ENCODE measurements around the gene SLC47A2.
A peak's percentile ranks its signal among the peaks of the same experiment; 100 is the strongest.

Gene SLC47A2

DNA sequence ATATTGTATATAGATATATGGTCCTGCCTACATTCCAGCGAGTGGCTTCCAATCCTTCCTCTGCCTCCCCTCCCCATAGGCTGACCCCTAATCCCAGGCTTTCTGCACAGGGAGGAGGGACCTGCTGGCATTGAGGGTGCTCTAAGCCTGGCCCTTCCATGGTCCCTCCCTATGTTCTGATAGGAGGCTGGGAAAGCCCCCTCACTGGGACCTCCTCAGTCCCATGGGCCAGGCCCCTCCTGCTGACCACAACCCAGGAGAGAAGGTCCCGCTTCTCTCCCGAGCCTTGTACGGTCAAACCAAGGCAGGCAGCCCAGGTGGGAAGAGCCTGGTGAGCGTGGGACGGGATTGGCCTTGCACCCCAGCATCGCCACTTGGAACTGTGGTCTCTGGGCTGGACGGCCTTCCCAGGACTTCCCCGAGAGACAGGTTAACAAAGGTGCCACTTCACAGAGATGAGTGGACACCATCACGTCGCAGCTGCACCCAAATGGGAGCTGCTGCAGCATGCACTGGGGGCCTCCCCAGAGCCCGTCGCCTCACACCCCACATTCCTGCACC lies 30.9 kb upstream of the SLC47A2 start:
- no peak overlapping the region for H3K4me3 ChIP-seq (ENCODE audit: extremely low read depth, insufficient read depth, low read length, poor library complexity, severe bottlenecking)
- no peaks in the 10 kb centered on the region for H3K4me1 ChIP-seq (ENCODE audit: control insufficient read depth, insufficient read depth, low read length, poor library complexity, severe bottlenecking)
- 86 to 92% methylated on average over 10 to 12 of the region's 13 CpGs for WGBS, 2 experiments (ENCODE audit: insufficient coverage in 2 of 2)
- no peak overlapping the region for H3K27ac ChIP-seq (ENCODE audit: low read depth, low read length, severe bottlenecking)
- H3K36me3 ChIP-seq (ENCODE audit: control insufficient read depth, insufficient read depth, low read length) = no peaks in the 10 kb centered on the region
- no peaks in the 10 kb centered on the region for H3K9me3 ChIP-seq (ENCODE audit: control insufficient read depth, low read length)

- H3K9me3 ChIP-seq (ENCODE audit: control insufficient read depth, low read length) = no peaks in the 10 kb centered on the region
- H3K36me3 ChIP-seq (ENCODE audit: control insufficient read depth, insufficient read depth, low read length) = no peaks in the 10 kb centered on the region
- no peak overlapping the region for H3K27ac ChIP-seq (ENCODE audit: low read depth, low read length, severe bottlenecking)
- H3K4me1 ChIP-seq (ENCODE audit: control insufficient read depth, insufficient read depth, low read length, poor library complexity, severe bottlenecking) = no peaks in the 10 kb centered on the region
- 95 to 96% methylated on average over 13 to 17 of the region's 20 CpGs for WGBS, 2 experiments (ENCODE audit: insufficient coverage in 2 of 2)
- no peak overlapping the region for H3K4me3 ChIP-seq (ENCODE audit: extremely low read depth, insufficient read depth, low read length, poor library complexity, severe bottlenecking)
Measured at GRCh38 chr17:19746517-19746916, 30.1 kb upstream of the SLC47A2 start.

DNA sequence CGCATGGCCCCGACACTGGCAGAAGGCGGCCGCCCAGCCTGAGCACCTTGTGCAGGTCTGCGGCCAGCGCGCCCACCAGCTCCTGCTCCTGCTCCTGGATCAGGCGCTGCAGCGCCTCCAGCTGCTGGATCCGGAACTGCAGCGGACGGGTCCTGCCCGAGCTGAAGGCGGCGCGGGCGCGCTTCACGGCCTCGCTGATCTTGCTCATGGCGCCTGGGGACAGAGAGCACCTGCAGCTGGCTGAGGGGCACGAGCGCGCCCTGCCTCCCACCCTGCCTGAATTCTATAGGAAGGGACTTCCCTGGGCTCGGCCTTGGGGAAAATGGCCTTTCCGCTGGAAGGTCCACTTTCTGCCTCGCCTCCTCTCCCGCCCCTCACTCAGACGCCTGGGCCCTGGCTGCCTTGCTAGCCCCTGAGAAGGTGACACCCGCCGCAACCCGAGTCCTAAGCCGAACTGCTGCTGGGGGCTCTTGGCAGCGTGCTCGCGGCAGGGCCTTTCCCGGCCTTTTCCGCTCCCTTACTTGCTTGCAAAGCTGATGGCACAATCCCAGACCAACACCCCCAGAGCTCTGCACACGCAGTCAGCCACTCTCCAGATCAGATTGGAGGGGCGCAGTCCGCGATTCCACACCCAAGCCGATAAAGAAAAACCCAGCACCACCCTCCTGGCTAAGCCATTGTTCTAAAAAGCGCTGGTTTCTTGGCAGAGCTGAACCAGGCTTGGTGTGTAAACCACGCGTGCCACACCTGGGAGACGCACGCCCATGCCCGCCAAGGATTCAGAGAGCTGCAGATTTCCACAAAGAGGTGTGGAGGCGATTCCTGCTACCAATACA lies 28.8 kb upstream of the SLC47A2 start:
- Histone ChIP-seq H3K4me3 (ENCODE audit: extremely low read depth, insufficient read depth, low read length, poor library complexity, severe bottlenecking) (peak overlapping the region; percentile 33), H3K4me1 (ENCODE audit: control insufficient read depth, insufficient read depth, low read length, poor library complexity, severe bottlenecking) (no peaks in the 10 kb centered on the region)

GRCh38 chr17:19744492-19744891 lies 28.1 kb upstream of the SLC47A2 start:
- no peaks in the 10 kb centered on the region for H3K36me3 ChIP-seq (ENCODE audit: control insufficient read depth, insufficient read depth, low read length)
- 27 to 55% methylated on average over 5 to 10 of the region's 26 CpGs for WGBS, 2 experiments (ENCODE audit: insufficient coverage in 2 of 2)
- peak overlapping the region; percentile 33 for H3K4me3 ChIP-seq (ENCODE audit: extremely low read depth, insufficient read depth, low read length, poor library complexity, severe bottlenecking)
- H3K27ac ChIP-seq (ENCODE audit: low read depth, low read length, severe bottlenecking) = no peak overlapping the region
- no peaks in the 10 kb centered on the region for H3K9me3 ChIP-seq (ENCODE audit: control insufficient read depth, low read length)
- no peaks in the 10 kb centered on the region for H3K4me1 ChIP-seq (ENCODE audit: control insufficient read depth, insufficient read depth, low read length, poor library complexity, severe bottlenecking)

More for the DNA sequence above, 28.8 kb upstream of the SLC47A2 start:
- Histone ChIP-seq H3K27ac (ENCODE audit: low read depth, low read length, severe bottlenecking) (no peak overlapping the region), H3K9me3 (ENCODE audit: control insufficient read depth, low read length) (no peaks in the 10 kb centered on the region), H3K36me3 (ENCODE audit: control insufficient read depth, insufficient read depth, low read length) (no peaks in the 10 kb centered on the region)
- 35 to 39% methylated on average over 40 to 42 of the region's 50 CpGs for WGBS, 2 experiments (ENCODE audit: insufficient coverage in 2 of 2)

- Histone ChIP-seq H3K27ac (ENCODE audit: low read depth, low read length, severe bottlenecking) (no peak overlapping the region), H3K9me3 (ENCODE audit: control insufficient read depth, low read length) (no peaks in the 10 kb centered on the region), H3K4me3 (ENCODE audit: extremely low read depth, insufficient read depth, low read length, poor library complexity, severe bottlenecking) (no peak overlapping the region), H3K36me3 (ENCODE audit: control insufficient read depth, insufficient read depth, low read length) (no peaks in the 10 kb centered on the region), H3K4me1 (ENCODE audit: control insufficient read depth, insufficient read depth, low read length, poor library complexity, severe bottlenecking) (no peaks in the 10 kb centered on the region)
- WGBS, 2 experiments (ENCODE audit: insufficient coverage in 2 of 2) = 91 to 93% methylated on average over 24 to 32 of the region's 34 CpGs
Measured at GRCh38 chr17:19743101-19744100, 27.0 kb upstream of the SLC47A2 start.

GRCh38 chr17:19742495-19742894 lies 26.1 kb upstream of the SLC47A2 start:
- Histone ChIP-seq H3K4me3 (ENCODE audit: extremely low read depth, insufficient read depth, low read length, poor library complexity, severe bottlenecking) (no peak overlapping the region), H3K4me1 (ENCODE audit: control insufficient read depth, insufficient read depth, low read length, poor library complexity, severe bottlenecking) (no peaks in the 10 kb centered on the region), H3K9me3 (ENCODE audit: control insufficient read depth, low read length) (no peaks in the 10 kb centered on the region), H3K36me3 (ENCODE audit: control insufficient read depth, insufficient read depth, low read length) (no peaks in the 10 kb centered on the region), H3K27ac (ENCODE audit: low read depth, low read length, severe bottlenecking) (no peak overlapping the region)
- 90 to 100% methylated on average over 4 to 10 of the region's 10 CpGs for WGBS, 2 experiments (ENCODE audit: insufficient coverage in 2 of 2)

DNA sequence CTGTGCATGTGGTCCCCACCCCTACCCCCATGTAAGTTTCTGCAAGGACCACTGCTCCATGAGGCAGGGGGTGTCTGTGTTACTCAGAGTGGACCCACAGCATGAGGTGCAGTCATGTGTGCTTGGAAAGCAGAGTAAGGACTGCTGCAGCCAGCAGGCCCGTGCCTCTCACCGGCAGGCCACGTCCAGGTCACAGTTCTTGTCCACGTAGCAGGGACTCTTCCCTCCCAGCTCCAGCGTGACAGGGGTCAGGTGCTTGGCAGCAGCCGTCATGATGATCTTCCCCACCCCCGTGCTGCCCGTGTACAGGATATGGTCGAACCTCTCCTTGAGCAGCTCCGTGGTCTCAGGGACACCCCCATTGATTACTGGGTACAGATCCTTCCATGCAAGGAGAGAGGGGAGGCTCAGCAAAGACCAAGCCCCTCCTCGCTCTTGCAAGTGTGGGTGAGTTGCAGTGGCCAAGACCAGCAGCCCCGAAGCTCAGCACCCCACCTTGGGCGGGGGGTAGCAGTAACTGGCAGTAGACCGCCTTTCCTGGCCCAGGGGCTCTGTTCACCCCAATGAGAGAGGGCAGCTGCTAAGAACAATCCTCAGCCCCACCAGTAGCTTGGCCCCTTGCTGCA lies 25.6 kb upstream of the SLC47A2 start:
- Histone ChIP-seq H3K9me3 (ENCODE audit: control insufficient read depth, low read length) (no peaks in the 10 kb centered on the region), H3K27ac (ENCODE audit: low read depth, low read length, severe bottlenecking) (no peak overlapping the region), H3K4me1 (ENCODE audit: control insufficient read depth, insufficient read depth, low read length, poor library complexity, severe bottlenecking) (no peaks in the 10 kb centered on the region), H3K36me3 (ENCODE audit: control insufficient read depth, insufficient read depth, low read length) (no peaks in the 10 kb centered on the region), H3K4me3 (ENCODE audit: extremely low read depth, insufficient read depth, low read length, poor library complexity, severe bottlenecking) (no peak overlapping the region)
- 88 to 93% methylated on average over 13 to 14 of the region's 14 CpGs for WGBS, 2 experiments (ENCODE audit: insufficient coverage in 2 of 2)

- Histone ChIP-seq H3K27ac (ENCODE audit: low read depth, low read length, severe bottlenecking) (no peak overlapping the region), H3K4me1 (ENCODE audit: control insufficient read depth, insufficient read depth, low read length, poor library complexity, severe bottlenecking) (no peaks in the 10 kb centered on the region), H3K4me3 (ENCODE audit: extremely low read depth, insufficient read depth, low read length, poor library complexity, severe bottlenecking) (no peak overlapping the region), H3K9me3 (ENCODE audit: control insufficient read depth, low read length) (no peaks in the 10 kb centered on the region), H3K36me3 (ENCODE audit: control insufficient read depth, insufficient read depth, low read length) (no peaks in the 10 kb centered on the region)
- 87 to 92% methylated on average over 6 of the region's 7 CpGs for WGBS, 2 experiments (ENCODE audit: insufficient coverage in 2 of 2)
Measured at GRCh38 chr17:19740933-19741332, 24.5 kb upstream of the SLC47A2 start.

- no peaks in the 10 kb centered on the region for H3K4me1 ChIP-seq (ENCODE audit: control insufficient read depth, insufficient read depth, low read length, poor library complexity, severe bottlenecking)
- WGBS, 2 experiments (ENCODE audit: insufficient coverage in 2 of 2) = 92 to 93% methylated on average over 22 to 26 of the region's 26 CpGs
Measured at GRCh38 chr17:19739241-19740201, 23.1 kb upstream of the SLC47A2 start.

More at GRCh38 chr17:19739241-19740201, 23.1 kb upstream of the SLC47A2 start:
- no peak overlapping the region for H3K4me3 ChIP-seq (ENCODE audit: extremely low read depth, insufficient read depth, low read length, poor library complexity, severe bottlenecking)
- H3K27ac ChIP-seq (ENCODE audit: low read depth, low read length, severe bottlenecking) = no peak overlapping the region
- H3K9me3 ChIP-seq (ENCODE audit: control insufficient read depth, low read length) = no peaks in the 10 kb centered on the region
- no peaks in the 10 kb centered on the region for H3K36me3 ChIP-seq (ENCODE audit: control insufficient read depth, insufficient read depth, low read length)
